ENCODE results near the gene NMNAT3.

The NMNAT3 gene

GRCh38 chr3:139574026-139574947, 103.5 kb downstream of the NMNAT3 start:
- FAIRE-seq = no peak

- no peak for FAIRE-seq
These were observed 104.7 kb downstream of the NMNAT3 start for GRCh38 chr3:139572847-139573672.

- no peak for FAIRE-seq
These were observed 106.1 kb downstream of the NMNAT3 start for GRCh38 chr3:139571711-139572110.

- no peak for FAIRE-seq
These were observed 113.4 kb downstream of the NMNAT3 start for GRCh38 chr3:139564294-139564861.

GRCh38 chr3:139561959-139562676, 115.7 kb downstream of the NMNAT3 start:
- no peak for FAIRE-seq

- no peak for FAIRE-seq
These were observed 116.4 kb downstream of the NMNAT3 start for GRCh38 chr3:139561255-139561817.

- no peak for FAIRE-seq
These were observed 117.4 kb downstream of the NMNAT3 start for GRCh38 chr3:139560411-139560810.

GRCh38 chr3:139559541-139559940, 118.2 kb downstream of the NMNAT3 start:
- no peak for FAIRE-seq

- no peak for FAIRE-seq
These were observed 119.2 kb downstream of the NMNAT3 start for GRCh38 chr3:139558351-139559266.

- FAIRE-seq = no peak
These were observed 120.7 kb downstream of the NMNAT3 start for GRCh38 chr3:139557041-139557440.

GRCh38 chr3:139555249-139555648, 122.5 kb downstream of the NMNAT3 start:
- no peak for FAIRE-seq

GRCh38 chr3:139554628-139555027, 123.1 kb downstream of the NMNAT3 start:
- no peak for FAIRE-seq

- FAIRE-seq = no peak
These were observed 125.0 kb downstream of the NMNAT3 start for GRCh38 chr3:139552632-139553365.

GRCh38 chr3:139548801-139549200, 129.0 kb downstream of the NMNAT3 start:
- no peak for FAIRE-seq

- FAIRE-seq = no peak
These were observed 130.1 kb downstream of the NMNAT3 start for GRCh38 chr3:139547666-139548065.

GRCh38 chr3:139546772-139547171, 131.0 kb downstream of the NMNAT3 start:
- FAIRE-seq = no peak

GRCh38 chr3:139541532-139542288, 136.1 kb downstream of the NMNAT3 start:
- FAIRE-seq = no peak

- FAIRE-seq = no peak
These were observed 136.9 kb downstream of the NMNAT3 start for GRCh38 chr3:139540651-139541531.

- FAIRE-seq = no peak
These were observed 139.0 kb downstream of the NMNAT3 start for GRCh38 chr3:139538733-139539132.
